Activated T-cell treated with anti-CD3 and anti-CD28 coated beads, Interleukin-2, amount 50 U/mL, for 48 hours (primary cell): Measurements from ENCODE around the gene TMPRSS2.

ENCODE experiments used
- DNase-seq, 2 experiments: peaks; one replicate each; pipeline ENCODE4 v3.0.0-alpha.2; 2020

The TMPRSS2 gene

GRCh38 chr21:41446586-41446985 lies 61.4 kb downstream of the TMPRSS2 start:
- DNase-seq, result no peak

- no peak for DNase-seq
These were observed 62.5 kb downstream of the TMPRSS2 start for GRCh38 chr21:41445465-41445862.

GRCh38 chr21:41444703-41445464 lies 63.1 kb downstream of the TMPRSS2 start:
- no peak for DNase-seq

- no peak for DNase-seq
These were observed 64.4 kb downstream of the TMPRSS2 start for GRCh38 chr21:41443562-41443961.

GRCh38 chr21:41442481-41443186 lies 65.3 kb downstream of the TMPRSS2 start:
- DNase-seq, result no peak

- DNase-seq, result no peak
These were observed 66.4 kb downstream of the TMPRSS2 start for GRCh38 chr21:41441546-41441945.

- DNase-seq, result no peak
These were observed 68.7 kb downstream of the TMPRSS2 start for GRCh38 chr21:41439248-41439647.

GRCh38 chr21:41438425-41439113 lies 69.4 kb downstream of the TMPRSS2 start:
- peak in 1 of 2 experiments; percentile 5 for DNase-seq

- DNase-seq, result peak in 1 of 2 experiments; percentile 9
These were observed 70.2 kb downstream of the TMPRSS2 start for GRCh38 chr21:41437729-41438128.

- peak in 1 of 2 experiments; percentile 1 for DNase-seq
These were observed 72.3 kb downstream of the TMPRSS2 start for GRCh38 chr21:41435706-41436105.

- DNase-seq, result no peak
These were observed 74.4 kb downstream of the TMPRSS2 start for GRCh38 chr21:41433566-41433965.

GRCh38 chr21:41432562-41433460 lies 75.1 kb downstream of the TMPRSS2 start:
- no peak for DNase-seq

- no peak for DNase-seq
These were observed 76.0 kb downstream of the TMPRSS2 start for GRCh38 chr21:41431788-41432548.

GRCh38 chr21:41429925-41430491 lies 78.0 kb downstream of the TMPRSS2 start:
- DNase-seq, result peak in 1 of 2 experiments; percentile 3

GRCh38 chr21:41429305-41429704 lies 78.7 kb downstream of the TMPRSS2 start:
- no peak for DNase-seq

- DNase-seq, result peak in 1 of 2 experiments; percentile 8
These were observed 79.1 kb downstream of the TMPRSS2 start for GRCh38 chr21:41428847-41429246.

- no peak for DNase-seq
These were observed 79.6 kb downstream of the TMPRSS2 start for GRCh38 chr21:41428311-41428710.

- peak in 1 of 2 experiments; percentile 6 for DNase-seq
These were observed 80.4 kb downstream of the TMPRSS2 start for GRCh38 chr21:41427556-41427955.

GRCh38 chr21:41426676-41427404 lies 81.1 kb downstream of the TMPRSS2 start:
- DNase-seq, result peak in 1 of 2 experiments; percentile 24

- peak; percentile 87 to 88 for DNase-seq
These were observed 81.8 kb downstream of the TMPRSS2 start, which contains the start of gene MX1 for GRCh38 chr21:41425954-41426675. Gene MX1 (plus strand): TSS chr21:41426239. CDS start chr21:41432071, 5,832 bp downstream.
